Liver (tissue), 9 donors: ENCODE data around the gene KATNB1. TPM values are rescaled to one million over a fixed set of nuclear protein-coding genes. Genes with fewer than 3 reads are reported as not detected.

ENCODE experiments used
- DNase-seq: peaks from one replicate; pipeline ENCODE4 v3.0.0-alpha.2; 2017; ENCODE audit warnings: low spot score
- H3K27ac ChIP-seq, 2 donors: one replicate each; pipeline ENCODE4 v1.7.0; 2013; ENCODE audit warnings: inconsistent platforms in 2 of 2, low read length in 2 of 2, control low read depth in 1 of 2, low read depth in 1 of 2, mild to moderate bottlenecking in 1 of 2
- H3K27me3 ChIP-seq, 4 donors: one replicate each; pipeline versions ENCODE4 v1.6.1 to v1.7.0; 2013; ENCODE audit warnings: low read length in 3 of 4, inconsistent platforms in 1 of 4, mild to moderate bottlenecking in 1 of 4, moderate library complexity in 1 of 4; ENCODE audit not compliant: control insufficient read depth in 4 of 4, insufficient read depth in 4 of 4
- H3K36me3 ChIP-seq, 4 donors: one replicate each; pipeline versions ENCODE4 v1.6.1 to v1.7.0; 2013; ENCODE audit warnings: low read length in 3 of 4, mild to moderate bottlenecking in 3 of 4, low read depth in 1 of 4, moderate library complexity in 1 of 4; ENCODE audit not compliant: control insufficient read depth in 4 of 4, insufficient read depth in 3 of 4
- H3K4me1 ChIP-seq, 4 donors: one replicate each; pipeline versions ENCODE4 v1.6.1 to v1.7.0; 2013; ENCODE audit warnings: low read length in 3 of 4, mild to moderate bottlenecking in 3 of 4, moderate library complexity in 1 of 4; ENCODE audit not compliant: control insufficient read depth in 4 of 4, insufficient read depth in 4 of 4
- H3K4me3 ChIP-seq, 3 donors: one replicate each; pipeline versions ENCODE4 v1.6.1 to v1.7.0; 2013; ENCODE audit warnings: low read length in 3 of 3, control low read depth in 1 of 3, low read depth in 1 of 3, mild to moderate bottlenecking in 1 of 3
- H3K9ac ChIP-seq, 2 donors: one replicate each; pipeline ENCODE4 v1.7.0; 2013; ENCODE audit warnings: low read length in 2 of 2, mild to moderate bottlenecking in 2 of 2, moderate library complexity in 2 of 2, control low read depth in 1 of 2, low read depth in 1 of 2
- H3K9me3 ChIP-seq, 4 donors: one replicate each; pipeline versions ENCODE4 v1.6.1 to v1.7.0; 2013; ENCODE audit warnings: low read length in 3 of 4; ENCODE audit not compliant: control insufficient read depth in 4 of 4
- ATF3 ChIP-seq: IDR thresholded peaks from 2 replicates; pipeline ENCODE4 v1.6.1; 2016; ENCODE audit warnings: antibody characterized with exemption
- CTCF ChIP-seq: fragments of 150-350 bp; IDR thresholded peaks from 2 replicates; pipeline ENCODE4 v1.5.1; 2017; ENCODE audit warnings: improper control_type of control experiment, low read depth, low read length; ENCODE audit not compliant: missing input control
- FOXA1 ChIP-seq: IDR thresholded peaks from 2 replicates; pipeline ENCODE4 v1.6.1; 2016; ENCODE audit warnings: antibody characterized with exemption
- FOXA2 ChIP-seq: IDR thresholded peaks from 2 replicates; pipeline ENCODE4 v1.6.1; 2016; ENCODE audit warnings: antibody characterized with exemption
- HNF4A ChIP-seq, 2 donors: conservative IDR thresholded peaks; 2 replicates each; pipeline ENCODE4 v1.6.1; 2016; ENCODE audit warnings: antibody characterized with exemption in 2 of 2, mild to moderate bottlenecking in 2 of 2
- JUND ChIP-seq, 2 donors: IDR thresholded peaks; 2 replicates each; pipeline ENCODE4 v1.6.1; 2016; ENCODE audit warnings: antibody characterized with exemption in 2 of 2
- MAX ChIP-seq: IDR thresholded peaks from 2 replicates; pipeline ENCODE4 v1.6.1; 2016; ENCODE audit warnings: antibody characterized with exemption
- NR2F2 ChIP-seq: IDR thresholded peaks from 2 replicates; pipeline ENCODE4 v1.6.1; 2016; ENCODE audit warnings: antibody characterized with exemption
- RAD21 ChIP-seq, 2 donors: IDR thresholded peaks; 2 replicates each; pipeline ENCODE4 v1.6.1; 2016; ENCODE audit warnings: antibody characterized with exemption in 2 of 2, mild to moderate bottlenecking in 2 of 2
- REST ChIP-seq: IDR thresholded peaks from 2 replicates; pipeline ENCODE4 v1.6.1; 2016; ENCODE audit warnings: antibody characterized with exemption, mild to moderate bottlenecking
- RXRA ChIP-seq, 2 donors: IDR thresholded peaks; 2 replicates each; pipeline ENCODE4 v1.6.1; 2017 to 2018; ENCODE audit warnings: antibody characterized with exemption in 2 of 2, mild to moderate bottlenecking in 1 of 2
- SP1 ChIP-seq: IDR thresholded peaks from 2 replicates; pipeline ENCODE4 v1.6.1; 2018; ENCODE audit warnings: antibody characterized with exemption, mild to moderate bottlenecking
- TAF1 ChIP-seq: conservative IDR thresholded peaks from 2 replicates; pipeline ENCODE4 v1.6.1; 2016; ENCODE audit warnings: antibody characterized with exemption, mild to moderate bottlenecking
- ZBTB33 ChIP-seq: IDR thresholded peaks from 2 replicates; pipeline ENCODE4 v1.6.1; 2016; ENCODE audit warnings: antibody characterized with exemption
- WGBS: extraction: QIAGEN DNeasy Blood & Tissue Kit; methylation state at CpG from one replicate; pipeline ENCODE4 v1.1.7; 2013; 5-methylcytosine and 5-hydroxymethylcytosine counted together
- polyA plus RNA-seq, 2 donors: library from polyadenylated mRNA; stranded (reverse) in 1 of 2; unstranded in 1 of 2; fragments of 200-250 nt in 1 of 2; fragments of >200 nt in 1 of 2; fragmentation: Nextera tagmentation in 1 of 2; extraction: Ambion mirVana in 1 of 2; gene quantifications; one replicate each; pipeline versions ENCODE4 v1.2.1 to v1.2.3, GENCODE V29; 2013 to 2015
- total RNA-seq, 2 donors: library from RNA; depleted of rRNA; stranded (reverse); fragments of >200 nt; gene quantifications; one replicate each; pipeline ENCODE4 v1.2.3, GENCODE V29; 2014
- donor health status: healthy.
- donor health status: healthy.
- donor health status: healthy.
- donor health status: healthy.
- donor health status: healthy.

Gene KATNB1
- total RNA-seq (10 to 100 TPM in 1 of 2 donors, 1 to 10 TPM in 1; 7.6 to 16.4 TPM), polyA plus RNA-seq (1 to 10 TPM; 4.5 to 7.4 TPM)

- peak within 1 kb of the TSS; percentile 68 to 92 for H3K27ac ChIP-seq
- TF ChIP-seq FOXA2 (no peak), RXRA (IDR thresholded peaks at IDR 0.05) (no peak), CTCF (no peak), REST (no peak), SP1 (no peak), FOXA1 (no peak), MAX (no peak), JUND (IDR thresholded peaks at IDR 0.05) (no peak), ZBTB33 (no peak), ATF3 (no peak), TAF1 (no peak), HNF4A (conservative IDR thresholded peaks at IDR 0.05) (no peak)
- H3K4me3 ChIP-seq = peak within 1 kb of the TSS; percentile 65 to 91 (median 84)
- WGBS = 1% methylated on average over 35 of the region's 35 CpGs
- no peaks in the 10 kb centered on the region for H3K27me3 ChIP-seq
- DNase-seq = no peak
- no peaks in the 10 kb centered on the region for H3K9me3 ChIP-seq
- H3K9ac ChIP-seq = peak within 1 kb of the TSS; percentile 59 to 98
- peaks cover 8 to 22% (median 18%) of the 10 kb centered on the region in 4 donors for H3K4me1 ChIP-seq
- no peaks in the 10 kb centered on the region for H3K36me3 ChIP-seq
Measured at GRCh38 chr16:57735755-57736418, at the start of gene KATNB1. Gene KATNB1 (plus strand): TSS chr16:57735770. CDS start chr16:57737244, 1,474 bp downstream.

GRCh38 chr16:57686577-57686976 lies 49.0 kb upstream of the KATNB1 start:
- 74% methylated on average over 4 of the region's 4 CpGs for WGBS
- no peaks in the 10 kb centered on the region for H3K9me3 ChIP-seq

More at GRCh38 chr16:57686577-57686976, 49.0 kb upstream of the KATNB1 start:
- DNase-seq = no peak
- Histone ChIP-seq H3K36me3 (no peaks in the 10 kb centered on the region), H3K4me3 (no peak overlapping the region), H3K4me1 (peaks cover 0 to 20% (median 12%) of the 10 kb centered on the region in 4 donors), H3K27ac (no peak overlapping the region), H3K27me3 (no peaks in the 10 kb centered on the region), H3K9ac (no peak overlapping the region)
- no peak for TF ChIP-seq RAD21 (IDR thresholded peaks at IDR 0.05)
- TF ChIP-seq SP1 = no peak
- TF ChIP-seq CTCF = no peak
- TF ChIP-seq REST = no peak
- TF ChIP-seq JUND (IDR thresholded peaks at IDR 0.05) = no peak
- TF ChIP-seq NR2F2 = no peak
- TF ChIP-seq RXRA (IDR thresholded peaks at IDR 0.05) = no peak
